ENCODE measurements around the gene CENPA. TPM values are rescaled to one million over a fixed set of nuclear protein-coding genes. Genes with fewer than 3 reads are reported as not detected.

Gene CENPA
- total RNA-seq, 2 donors from 2014 or later, result not detected

DNA sequence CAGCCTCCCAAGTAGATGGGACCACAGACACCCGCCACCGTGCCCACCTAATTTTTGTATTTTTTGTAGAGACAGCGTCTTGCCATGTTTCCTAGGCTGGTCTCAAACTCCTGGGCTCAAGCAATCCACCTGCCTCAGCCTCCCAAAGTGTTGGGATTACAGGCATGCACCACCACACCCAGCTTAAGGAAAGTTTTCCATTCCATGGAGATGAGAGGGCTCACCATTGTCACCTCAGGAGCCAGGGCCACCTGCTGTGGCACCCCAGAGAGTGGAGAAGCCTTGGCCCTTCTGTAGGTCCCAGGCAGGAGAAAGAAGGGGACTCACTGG lies 17.1 kb upstream of the CENPA start:
- Histone ChIP-seq H3K4me1 (peaks cover 65% of the 10 kb centered on the region), H3K36me3 (replicated peaks in 1 of 2; ENCODE audit: insufficient read depth in 1 of 2, low read depth in 2 of 2) (no peaks in the 10 kb centered on the region), H3K27me3 (no peaks in the 10 kb centered on the region), H3K27ac (peak overlapping the region in 2 of 4 donors; percentile 10 to 44), H3K4me3 (no peak overlapping the region), H3K9me3 (no peaks in the 10 kb centered on the region)
- TF ChIP-seq, protein P1, sequence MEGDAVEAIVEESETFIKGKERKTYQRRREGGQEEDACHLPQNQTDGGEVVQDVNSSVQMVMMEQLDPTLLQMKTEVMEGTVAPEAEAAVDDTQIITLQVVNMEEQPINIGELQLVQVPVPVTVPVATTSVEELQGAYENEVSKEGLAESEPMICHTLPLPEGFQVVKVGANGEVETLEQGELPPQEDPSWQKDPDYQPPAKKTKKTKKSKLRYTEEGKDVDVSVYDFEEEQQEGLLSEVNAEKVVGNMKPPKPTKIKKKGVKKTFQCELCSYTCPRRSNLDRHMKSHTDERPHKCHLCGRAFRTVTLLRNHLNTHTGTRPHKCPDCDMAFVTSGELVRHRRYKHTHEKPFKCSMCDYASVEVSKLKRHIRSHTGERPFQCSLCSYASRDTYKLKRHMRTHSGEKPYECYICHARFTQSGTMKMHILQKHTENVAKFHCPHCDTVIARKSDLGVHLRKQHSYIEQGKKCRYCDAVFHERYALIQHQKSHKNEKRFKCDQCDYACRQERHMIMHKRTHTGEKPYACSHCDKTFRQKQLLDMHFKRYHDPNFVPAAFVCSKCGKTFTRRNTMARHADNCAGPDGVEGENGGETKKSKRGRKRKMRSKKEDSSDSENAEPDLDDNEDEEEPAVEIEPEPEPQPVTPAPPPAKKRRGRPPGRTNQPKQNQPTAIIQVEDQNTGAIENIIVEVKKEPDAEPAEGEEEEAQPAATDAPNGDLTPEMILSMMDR (IDR thresholded peaks at IDR 0.05), result no peak
- TF ChIP-seq POLR2A (IDR thresholded peaks at IDR 0.05), result no peak
- DNase-seq, result no peak
- no peak for ATAC-seq
- 94 to 97% methylated on average over 3 of the region's 3 CpGs for WGBS, 2 donors
- intact Hi-C loops (cut with DNase I), result no loop called here

DNA sequence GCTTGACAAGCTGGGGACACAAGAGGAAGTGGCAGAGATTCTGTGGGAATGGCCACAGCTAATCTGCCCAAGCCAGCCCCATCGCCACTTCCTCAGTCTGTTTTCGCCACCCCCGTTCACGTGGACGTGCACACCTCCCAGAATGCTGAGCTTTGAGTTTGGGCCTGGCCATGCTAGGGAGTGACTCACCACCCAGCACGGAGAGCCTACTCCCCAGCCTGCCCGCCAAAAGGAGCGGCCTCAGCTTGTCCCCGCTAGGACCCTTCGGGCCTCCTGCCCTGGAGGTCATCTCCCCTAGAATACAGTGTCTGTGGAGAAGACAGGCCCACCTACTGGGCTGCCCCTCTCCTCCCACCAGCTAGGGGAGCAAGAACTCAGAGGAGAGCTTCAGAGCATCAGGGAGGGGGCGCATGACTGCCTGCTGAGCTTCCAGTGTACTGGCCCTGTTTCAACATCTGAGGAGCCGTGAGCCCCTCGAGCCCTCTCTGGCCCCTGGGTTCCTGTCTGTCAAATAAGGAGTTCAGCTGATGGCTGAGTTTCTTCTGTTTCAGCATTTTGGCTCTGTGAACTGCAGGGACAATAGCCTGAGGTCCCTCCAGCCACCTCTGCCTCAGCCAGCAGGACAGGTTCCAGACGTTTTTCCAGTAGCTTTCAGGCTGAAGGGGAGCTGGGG lies 16.6 kb upstream of the CENPA start:
- Histone ChIP-seq H3K4me1 (peaks cover 63% of the 10 kb centered on the region), H3K27me3 (no peaks in the 10 kb centered on the region), H3K9me3 (no peaks in the 10 kb centered on the region), H3K4me3 (no peak overlapping the region), H3K27ac (peak overlapping the region in 2 of 4 donors; percentile 10 to 67), H3K36me3 (replicated peaks in 1 of 2; ENCODE audit: insufficient read depth in 1 of 2, low read depth in 2 of 2) (no peaks in the 10 kb centered on the region)
- TF ChIP-seq, protein P1 (IDR thresholded peaks at IDR 0.05), result no peak
- peak in 1 of 3 donors; percentile 28 for TF ChIP-seq POLR2A (IDR thresholded peaks at IDR 0.05)
- intact Hi-C loops (cut with DNase I), result no loop called here
- DNase-seq (peak in 3 of 4 donors; percentile 43 to 80 (median 58)), ATAC-seq (no peak)
- 62 to 94% methylated on average over 5 to 14 of the region's 14 CpGs for WGBS, 2 donors

DNA sequence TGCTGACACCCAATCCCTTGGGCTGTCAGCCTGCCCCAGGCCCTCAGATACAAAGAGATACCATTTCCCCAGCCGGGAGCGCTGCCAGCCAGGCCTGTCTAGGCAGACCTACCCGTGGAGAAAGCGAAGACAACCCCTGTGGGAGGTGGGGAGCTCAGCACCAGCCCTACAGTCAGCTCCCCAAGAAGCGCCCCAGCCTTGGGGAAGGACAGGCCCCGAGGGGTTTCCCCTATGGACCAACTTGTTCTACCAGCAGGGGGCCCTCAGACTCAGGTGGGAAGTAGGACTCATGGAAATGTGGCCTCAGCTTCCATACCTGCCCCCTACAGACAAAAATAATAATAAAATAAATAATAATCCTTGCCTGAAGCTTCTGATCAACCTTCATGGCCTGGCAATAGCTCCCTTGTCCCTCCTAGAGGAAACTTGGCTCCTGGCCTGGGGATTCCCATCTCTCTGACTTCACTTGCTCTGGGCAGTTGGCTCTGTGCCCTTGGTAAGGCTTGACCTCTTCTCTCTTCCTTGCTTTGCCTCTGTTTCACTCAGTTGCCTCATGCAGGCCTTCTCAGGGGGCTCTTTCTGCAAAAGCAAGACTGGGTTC lies 14.8 kb upstream of the CENPA start:
- peak overlapping the region in 3 of 4 donors; percentile 54 to 73 (median 73) for H3K27ac ChIP-seq
- TF ChIP-seq POLR2A (IDR thresholded peaks at IDR 0.05), result no peak
- TF ChIP-seq, protein P1 (IDR thresholded peaks at IDR 0.05), result peak in 2 of 7 experiments; percentile 8 to 26
- no peak overlapping the region for H3K4me3 ChIP-seq
- DNase-seq, result peak; percentile 71 to 90 (median 86)
- H3K36me3 ChIP-seq (replicated peaks in 1 of 2; ENCODE audit: insufficient read depth in 1 of 2, low read depth in 2 of 2), result peaks cover 0 to 7% of the 10 kb centered on the region in 2 donors
- peak; percentile 56 for ATAC-seq
- H3K27me3 ChIP-seq, result no peaks in the 10 kb centered on the region
- intact Hi-C loops (cut with DNase I), result no loop called here
- no peaks in the 10 kb centered on the region for H3K9me3 ChIP-seq
- 79 to 80% methylated on average over 1 to 6 of the region's 6 CpGs for WGBS, 2 donors
- H3K4me1 ChIP-seq, result peaks cover 50% of the 10 kb centered on the region

DNA sequence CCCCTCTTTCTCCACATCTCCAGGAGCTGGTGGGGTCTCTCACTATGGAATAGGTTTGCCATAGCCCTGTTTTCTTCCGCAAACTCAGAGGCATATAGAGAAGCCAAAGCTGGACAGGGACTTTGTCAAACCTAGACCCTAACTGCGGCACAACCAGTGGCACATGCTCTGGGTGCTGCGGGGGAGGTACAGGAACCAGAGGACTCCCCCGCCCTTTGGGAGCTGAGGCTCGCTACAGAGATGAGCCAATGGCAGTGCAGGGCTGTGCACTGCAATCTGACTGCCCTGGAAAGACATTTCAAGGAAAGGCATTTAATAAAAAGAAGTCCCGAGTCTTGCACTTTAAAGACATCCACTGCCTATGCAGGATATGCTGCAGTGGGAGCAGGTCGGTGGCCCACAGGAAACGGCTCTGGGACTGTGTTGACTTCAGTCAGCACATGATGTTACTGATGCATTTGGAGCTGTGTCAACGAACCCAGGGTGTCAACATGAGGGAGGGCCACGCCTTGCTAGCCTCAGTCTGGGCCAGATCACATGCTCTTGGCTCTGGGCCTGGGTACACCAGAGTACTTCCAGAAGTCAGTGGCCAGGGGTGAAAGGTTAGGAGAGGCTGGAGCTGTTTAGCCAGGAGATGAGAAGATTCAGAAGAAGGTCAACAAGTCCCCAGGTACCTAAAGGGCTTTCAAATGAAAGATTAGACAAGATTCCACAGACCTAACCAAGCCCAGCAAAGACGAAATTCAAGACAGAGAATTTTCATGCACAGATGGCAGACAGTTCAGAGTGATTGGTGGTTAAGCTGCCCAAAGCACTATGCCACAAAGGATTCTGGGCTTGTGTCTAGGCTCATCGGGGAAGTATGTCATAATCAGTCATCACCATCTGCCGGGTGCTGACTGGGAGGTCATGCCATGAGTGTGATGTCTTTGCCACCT lies 13.5 kb upstream of the CENPA start:
- no peaks in the 10 kb centered on the region for H3K27me3 ChIP-seq
- intact Hi-C loops (cut with DNase I), result no loop called here
- H3K27ac ChIP-seq, result peak overlapping the region; percentile 37 to 73 (median 64)
- H3K4me3 ChIP-seq, result no peak overlapping the region
- H3K36me3 ChIP-seq (replicated peaks in 1 of 2; ENCODE audit: insufficient read depth in 1 of 2, low read depth in 2 of 2), result peaks cover 0 to 12% of the 10 kb centered on the region in 2 donors
- H3K4me1 ChIP-seq, result peaks cover 42% of the 10 kb centered on the region
- no peaks in the 10 kb centered on the region for H3K9me3 ChIP-seq
- TF ChIP-seq, protein P1 (IDR thresholded peaks at IDR 0.05), result peak in 1 of 7 experiments; percentile 1
- TF ChIP-seq POLR2A (IDR thresholded peaks at IDR 0.05), result peak in 2 of 3 donors; percentile 9 to 28
- DNase-seq, result peak; percentile 88 to 97 (median 96)
- peak; percentile 93 for ATAC-seq
- WGBS, 2 donors, result 28 to 30% methylated on average over 9 to 13 of the region's 13 CpGs

Measured in body of pancreas (tissue), 4 donors.